Endometrium (tissue), 2 donors: ENCODE measurements around the gene NKX1-1.
"Not testable (repeated sequence)": the region's sequence is repeated elsewhere in the genome, so short reads cannot be mapped to it uniquely, and the experiment has no call there.

Source experiments
- FAIRE-seq: peaks from 2 replicates; lab custom pipeline; 2012; peaks lifted over from hg19 to GRCh38; lab: Jason Lieb, UNC
- donor health status: control.
- donor health status: control.

NKX1-1 gene

GRCh38 chr4:1373892-1374705 is 32.1 kb downstream of the NKX1-1 start:
- no peak for FAIRE-seq

- FAIRE-seq: not testable (repeated sequence)
Measured at GRCh38 chr4:1372576-1372975, 33.7 kb downstream of the NKX1-1 start.

GRCh38 chr4:1371176-1372165 is 34.8 kb downstream of the NKX1-1 start:
- FAIRE-seq: no peak

- FAIRE-seq: no peak
Measured at GRCh38 chr4:1370321-1371124, 35.7 kb downstream of the NKX1-1 start.

GRCh38 chr4:1369479-1370079 is 36.7 kb downstream of the NKX1-1 start:
- FAIRE-seq: no peak

GRCh38 chr4:1369091-1369450 is 37.2 kb downstream of the NKX1-1 start:
- no peak for FAIRE-seq

GRCh38 chr4:1368421-1369090 is 37.7 kb downstream of the NKX1-1 start:
- no peak for FAIRE-seq

- no peak for FAIRE-seq
Measured at GRCh38 chr4:1367936-1368289, 38.3 kb downstream of the NKX1-1 start.

- no peak for FAIRE-seq
Measured at GRCh38 chr4:1367230-1367935, 38.9 kb downstream of the NKX1-1 start.

GRCh38 chr4:1366371-1367229 is 39.6 kb downstream of the NKX1-1 start:
- no peak for FAIRE-seq

GRCh38 chr4:1365271-1366178 is 40.7 kb downstream of the NKX1-1 start:
- no peak for FAIRE-seq

- no peak for FAIRE-seq
Measured at GRCh38 chr4:1364748-1365147, 41.5 kb downstream of the NKX1-1 start.

GRCh38 chr4:1364217-1364616 is 42.0 kb downstream of the NKX1-1 start:
- FAIRE-seq: no peak

- FAIRE-seq: no peak
Measured at GRCh38 chr4:1363513-1363912, 42.7 kb downstream of the NKX1-1 start.

GRCh38 chr4:1362521-1362920 is 43.7 kb downstream of the NKX1-1 start:
- no peak for FAIRE-seq

- FAIRE-seq: no peak
Measured at GRCh38 chr4:1362046-1362445, 44.2 kb downstream of the NKX1-1 start.

- no peak for FAIRE-seq
Measured at GRCh38 chr4:1361431-1361830, 44.8 kb downstream of the NKX1-1 start.

- FAIRE-seq: no peak
Measured at GRCh38 chr4:1360423-1361283, 45.6 kb downstream of the NKX1-1 start.
